GM10847 (cell line): ENCODE data around the gene KAT2A.

ENCODE experiments used
- POLR2A ChIP-seq: IDR thresholded peaks from 2 replicates; pipeline ENCODE4 v1.6.1; 2011; ENCODE audit not compliant: insufficient read length; ENCODE audit errors: extremely low read depth

Gene KAT2A

GRCh38 chr17:42120770-42121769, at the start of gene KAT2A:
Gene KAT2A (minus strand): TSS chr17:42121367. CDS start chr17:42121304, 63 bp downstream.
- TF ChIP-seq POLR2A = peak; percentile 72

DNA sequence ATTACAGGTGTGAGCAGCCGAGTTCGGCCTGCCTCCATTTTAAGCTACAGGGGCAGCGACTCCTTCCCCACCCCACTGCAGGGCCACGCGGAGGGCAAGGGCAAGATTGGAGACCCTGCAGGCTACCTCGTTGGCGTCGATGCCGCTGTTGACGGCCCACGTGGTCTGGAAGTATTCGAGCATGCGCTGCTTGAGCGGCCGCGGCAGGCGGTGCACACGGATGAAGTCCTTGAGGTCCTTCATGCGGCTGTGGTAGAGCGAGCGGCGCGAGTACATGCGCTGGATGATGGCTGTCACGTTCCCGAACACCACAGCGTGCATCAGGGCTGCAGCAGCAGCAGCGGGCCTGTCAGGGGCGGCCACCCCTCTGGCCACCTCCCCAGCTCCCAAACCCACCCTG, 48.2 kb upstream of the KAT2A start:
- TF ChIP-seq POLR2A = no peak

- no peak for TF ChIP-seq POLR2A
Measured at GRCh38 chr17:42167807-42168206, 46.6 kb upstream of the KAT2A start.

DNA sequence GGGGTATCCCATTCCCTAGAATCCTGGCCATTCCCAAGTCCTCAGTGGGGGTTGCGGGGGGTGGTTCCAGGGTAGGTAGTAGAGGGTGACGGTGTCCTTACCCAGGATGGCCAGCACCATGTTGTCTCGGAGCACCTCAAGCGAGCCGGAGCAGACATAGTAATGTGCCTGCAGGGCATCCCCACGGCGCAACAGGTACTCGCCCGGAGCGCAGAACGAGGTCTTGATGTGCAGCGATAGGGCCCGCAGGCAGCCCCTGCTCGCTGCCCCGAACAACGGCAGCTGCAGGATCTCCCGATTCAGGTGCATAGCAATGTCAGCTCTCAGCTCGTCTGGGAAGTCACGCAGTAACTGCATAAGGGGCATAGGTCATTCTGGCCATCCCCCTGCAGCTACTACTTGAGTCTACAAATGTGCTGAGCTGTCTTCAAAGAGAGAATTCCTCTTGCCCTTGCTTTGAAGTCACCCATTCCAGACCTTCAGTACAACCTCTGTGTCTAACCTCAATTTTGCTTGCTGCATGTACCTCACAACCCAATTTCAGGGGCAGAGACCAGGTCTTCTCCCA, 45.1 kb upstream of the KAT2A start:
- TF ChIP-seq POLR2A = no peak

DNA sequence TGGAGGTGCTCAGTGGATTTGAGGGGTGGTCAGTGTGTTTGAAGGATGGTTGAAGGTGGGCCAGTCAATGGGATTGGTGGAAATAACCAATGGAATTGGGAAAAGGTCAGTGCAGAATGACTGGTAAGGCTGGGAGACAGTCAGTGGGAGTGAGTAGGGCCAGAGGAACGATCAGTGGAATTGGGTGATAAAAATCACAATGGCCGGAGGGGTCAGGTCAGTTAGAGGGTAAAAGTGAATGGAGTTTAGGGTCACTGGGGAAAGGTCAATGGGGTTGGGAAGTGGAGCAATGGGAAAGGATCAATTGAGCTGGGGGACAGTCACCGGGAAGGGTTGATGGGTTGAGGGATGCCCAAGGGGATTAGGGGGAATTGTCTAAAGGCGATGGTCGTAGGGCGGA, 44.6 kb upstream of the KAT2A start:
- TF ChIP-seq POLR2A = no peak

DNA sequence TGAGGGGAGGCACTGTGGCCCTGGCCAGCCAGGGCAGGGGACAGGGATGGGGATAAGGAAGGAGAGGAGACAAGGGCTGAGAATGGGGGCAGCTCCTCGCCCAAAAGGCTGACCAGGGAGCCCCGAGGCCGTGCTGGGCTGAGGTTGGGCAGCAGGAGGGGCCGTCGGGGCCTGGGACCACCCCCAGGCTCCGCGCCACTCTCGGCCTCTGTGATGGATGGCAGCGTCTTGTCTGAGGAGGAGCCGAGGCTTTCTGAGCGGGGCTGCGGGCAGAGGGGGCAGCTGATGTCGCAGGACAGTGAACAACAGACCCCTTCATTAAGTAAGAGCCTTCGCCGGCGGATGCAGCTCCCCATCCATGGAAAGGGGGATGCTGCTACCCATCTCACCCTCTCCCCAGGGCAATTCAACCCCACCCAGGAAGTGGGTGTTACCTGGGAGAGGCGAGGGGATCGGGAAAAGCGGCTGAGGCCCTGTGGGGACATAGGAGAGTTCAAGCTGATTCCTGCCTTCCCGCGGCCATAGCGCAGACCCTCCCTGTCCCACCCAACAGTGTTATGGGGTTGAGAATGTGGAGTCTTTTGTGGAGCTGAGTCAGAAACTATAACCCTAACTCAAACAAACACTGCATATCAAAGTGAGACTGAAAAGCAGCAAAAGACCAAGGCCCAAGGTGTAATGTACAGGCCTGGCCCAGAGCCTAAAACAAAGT, 42.7 kb upstream of the KAT2A start:
- TF ChIP-seq POLR2A = no peak

- TF ChIP-seq POLR2A = no peak
Measured at GRCh38 chr17:42163113-42163512, 41.9 kb upstream of the KAT2A start.

DNA sequence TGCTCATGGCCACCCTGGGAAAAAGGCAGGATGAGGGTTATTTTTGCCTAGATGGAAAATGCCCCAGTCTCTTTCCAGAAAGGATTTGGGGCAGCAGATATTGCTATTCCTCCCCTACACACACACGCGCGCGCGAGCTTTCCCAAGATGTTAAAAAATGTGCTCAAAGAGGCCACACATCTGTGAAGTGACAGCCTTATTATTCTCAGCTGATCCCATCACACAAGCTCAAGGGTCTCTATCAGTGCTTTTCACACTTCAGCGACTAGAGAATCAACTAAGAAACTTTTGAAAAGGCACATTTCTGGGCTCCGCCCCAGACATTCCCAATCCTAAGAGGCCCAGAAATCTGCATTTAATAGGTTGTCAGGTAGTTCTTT, 39.4 kb upstream of the KAT2A start:
- no peak for TF ChIP-seq POLR2A

DNA sequence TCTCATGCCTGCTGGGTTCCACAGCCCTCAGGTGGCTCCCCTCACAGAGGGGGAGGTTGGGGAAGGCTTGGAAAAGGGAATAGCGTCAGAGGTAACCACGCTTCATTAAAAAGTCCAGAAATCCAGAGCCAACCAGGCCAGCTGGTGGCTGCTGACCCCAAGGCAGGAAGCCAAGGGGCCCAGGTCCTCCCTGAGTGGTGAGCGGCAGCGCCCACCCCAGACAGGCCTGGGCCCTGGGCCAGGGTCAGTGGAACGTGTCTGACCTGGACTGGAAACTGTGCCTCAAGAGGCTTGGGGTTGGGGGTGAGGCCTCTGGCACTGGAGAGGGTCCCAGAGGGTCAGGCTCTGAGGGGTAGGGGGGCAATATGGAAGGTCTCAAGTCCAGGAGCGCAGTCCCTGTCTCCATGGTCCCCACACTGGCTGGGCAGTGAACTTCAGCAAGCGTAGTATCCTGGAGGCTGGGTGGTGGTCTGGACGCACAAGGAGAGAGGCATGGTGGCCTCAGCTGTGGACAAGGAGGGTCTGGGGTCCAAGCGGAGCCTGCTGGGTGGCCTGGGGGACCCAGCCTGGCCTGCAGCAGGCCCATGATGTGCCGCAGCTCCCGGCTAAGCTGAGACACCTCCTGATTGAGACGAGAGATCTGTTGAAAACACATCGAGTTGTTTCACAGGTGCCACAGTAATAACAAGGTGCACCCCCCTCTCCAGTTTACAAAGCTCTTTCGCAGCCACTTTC, 38.8 kb upstream of the KAT2A start:
- no peak for TF ChIP-seq POLR2A

- no peak for TF ChIP-seq POLR2A
Measured at GRCh38 chr17:42155614-42156045, 34.5 kb upstream of the KAT2A start.

DNA sequence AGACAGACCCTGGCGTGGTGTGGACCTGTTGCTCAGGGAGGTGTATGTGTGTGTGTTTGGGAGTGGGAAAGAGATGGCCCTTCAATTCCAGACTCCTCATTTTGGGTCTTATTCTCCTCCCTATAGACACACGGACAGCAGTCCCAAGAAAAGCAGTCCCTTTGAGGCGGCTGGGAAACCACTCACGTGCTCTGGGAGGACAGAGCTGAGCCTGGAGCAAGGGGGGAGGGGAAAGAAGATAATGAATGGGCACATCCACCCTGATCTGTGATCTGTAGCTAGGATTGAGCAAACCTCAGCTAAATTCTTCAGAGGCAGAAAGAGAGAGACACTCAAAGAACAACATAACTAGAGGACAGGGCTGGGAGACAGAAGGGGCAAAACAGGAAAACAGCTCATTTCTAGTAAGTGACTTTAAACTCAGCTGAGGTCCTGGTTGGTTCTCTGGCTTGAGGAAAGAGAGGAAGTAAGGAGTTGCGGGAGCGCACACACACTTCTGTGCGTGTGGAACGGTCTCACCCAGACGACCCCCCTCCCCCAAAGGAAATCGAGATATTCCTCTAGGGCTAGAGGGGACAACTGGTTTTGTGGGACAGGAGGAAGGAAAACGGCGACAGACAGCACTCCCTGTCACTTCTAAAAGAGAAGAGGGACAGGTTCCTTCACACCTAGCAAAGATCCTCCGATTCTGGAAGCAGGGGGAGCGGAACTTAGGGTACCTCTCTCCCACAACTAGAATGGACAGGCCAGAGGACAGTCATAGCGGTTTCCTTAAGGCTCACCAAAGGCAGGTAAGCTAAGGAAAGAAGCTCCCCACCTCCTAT, 33.0 kb upstream of the KAT2A start:
- TF ChIP-seq POLR2A = no peak

DNA sequence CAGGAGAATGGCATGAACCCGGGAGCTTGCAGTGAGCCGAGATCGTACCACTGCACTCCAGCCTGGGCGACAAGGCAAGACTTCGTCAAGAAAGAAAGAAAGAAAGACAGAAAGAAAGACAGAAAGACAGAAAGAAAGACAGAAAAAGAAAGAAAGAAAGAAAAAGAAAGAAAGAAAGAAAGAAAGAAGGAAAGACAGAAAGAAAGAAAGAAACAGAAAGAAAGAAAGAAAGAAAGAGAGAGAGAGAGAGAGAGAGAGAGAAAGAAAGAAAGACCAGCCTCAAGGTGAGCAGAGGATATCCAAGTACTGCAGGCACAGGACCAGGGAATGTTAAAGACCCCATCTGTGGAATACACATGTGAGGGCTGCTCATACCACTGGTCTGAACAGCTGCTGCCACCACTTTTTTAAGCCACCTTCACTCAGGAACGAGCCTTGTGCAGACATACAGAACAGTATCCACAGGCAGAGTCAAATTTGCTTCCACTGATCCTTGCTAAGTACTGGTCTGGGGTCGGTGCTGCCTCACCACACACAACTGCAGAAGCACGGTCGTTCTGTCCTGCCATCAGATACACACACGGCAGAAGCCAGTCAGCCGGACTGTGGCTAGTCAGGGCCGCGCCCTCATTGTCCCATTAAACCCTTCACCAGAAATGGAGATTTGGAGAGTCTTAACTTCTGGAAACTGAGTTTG, 25.9 kb upstream of the KAT2A start:
- TF ChIP-seq POLR2A = no peak

DNA sequence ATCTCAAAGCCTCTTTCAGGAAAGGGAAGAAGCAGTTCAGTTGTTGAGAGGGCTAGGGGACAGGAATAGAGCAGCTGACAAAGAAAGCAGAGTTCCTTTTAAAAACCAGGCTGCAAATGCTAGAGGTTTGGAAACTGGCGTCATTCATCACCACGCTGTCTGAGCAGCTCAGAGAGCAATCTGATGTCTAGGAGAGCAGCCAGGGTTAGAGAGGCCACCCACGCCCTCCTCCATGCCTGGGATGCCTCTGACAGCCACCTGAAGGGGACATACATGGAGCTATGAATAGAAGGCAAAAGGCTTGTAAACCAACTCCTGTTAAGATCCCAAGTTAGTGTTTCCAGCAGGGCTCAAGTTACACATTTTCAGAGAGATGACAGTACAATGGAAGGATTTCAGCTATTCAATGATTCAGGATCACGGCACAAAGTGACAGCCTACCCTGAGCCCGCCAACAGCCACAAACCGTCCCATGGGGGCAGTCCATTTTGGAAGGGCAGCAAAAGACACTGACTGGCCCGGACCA, 21.3 kb upstream of the KAT2A start:
- no peak for TF ChIP-seq POLR2A
